Hepatocyte (in vitro differentiated cells): ENCODE measurements around the gene WDPCP.

ENCODE experiments used
- EZH2phosphoT487 ChIP-seq: fragments of 200-600 bp; sonication (generic); IDR thresholded peaks from one replicate; pipeline ENCODE4 v1.6.1; 2018; ENCODE audit warnings: antibody characterized with exemption, mild to moderate bottlenecking, low read depth, moderate library complexity; ENCODE audit not compliant: unreplicated experiment, severe bottlenecking
- TF ChIP-seq, protein P1 (sequence below): fragments of 200-600 bp; sonication (generic); IDR thresholded peaks from 2 replicates; pipeline ENCODE4 v1.5.1; 2016; ENCODE audit warnings: antibody characterized with exemption, mild to moderate bottlenecking; ENCODE audit not compliant: poor library complexity

DNA sequence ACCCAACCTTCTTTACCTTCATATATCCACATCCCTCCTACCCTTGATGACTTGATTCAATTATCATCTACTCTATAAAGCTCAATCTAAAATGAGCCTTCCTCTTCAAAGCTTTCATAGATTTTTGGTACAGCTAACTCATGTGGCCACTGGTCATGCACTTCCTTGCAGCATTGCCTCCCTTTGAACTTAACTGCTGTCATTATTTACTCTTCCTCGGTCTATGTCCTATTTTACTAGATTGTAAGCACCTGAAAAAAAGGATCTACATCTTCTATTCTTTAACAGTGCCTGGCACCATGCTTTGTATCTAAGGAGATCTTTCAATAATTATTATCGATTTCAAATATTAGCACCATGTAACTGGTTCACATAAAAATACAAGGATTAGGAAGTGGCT, 31.1 kb upstream of the WDPCP start:
- TF ChIP-seq EZH2phosphoT487, result no peak
- TF ChIP-seq, protein P1, sequence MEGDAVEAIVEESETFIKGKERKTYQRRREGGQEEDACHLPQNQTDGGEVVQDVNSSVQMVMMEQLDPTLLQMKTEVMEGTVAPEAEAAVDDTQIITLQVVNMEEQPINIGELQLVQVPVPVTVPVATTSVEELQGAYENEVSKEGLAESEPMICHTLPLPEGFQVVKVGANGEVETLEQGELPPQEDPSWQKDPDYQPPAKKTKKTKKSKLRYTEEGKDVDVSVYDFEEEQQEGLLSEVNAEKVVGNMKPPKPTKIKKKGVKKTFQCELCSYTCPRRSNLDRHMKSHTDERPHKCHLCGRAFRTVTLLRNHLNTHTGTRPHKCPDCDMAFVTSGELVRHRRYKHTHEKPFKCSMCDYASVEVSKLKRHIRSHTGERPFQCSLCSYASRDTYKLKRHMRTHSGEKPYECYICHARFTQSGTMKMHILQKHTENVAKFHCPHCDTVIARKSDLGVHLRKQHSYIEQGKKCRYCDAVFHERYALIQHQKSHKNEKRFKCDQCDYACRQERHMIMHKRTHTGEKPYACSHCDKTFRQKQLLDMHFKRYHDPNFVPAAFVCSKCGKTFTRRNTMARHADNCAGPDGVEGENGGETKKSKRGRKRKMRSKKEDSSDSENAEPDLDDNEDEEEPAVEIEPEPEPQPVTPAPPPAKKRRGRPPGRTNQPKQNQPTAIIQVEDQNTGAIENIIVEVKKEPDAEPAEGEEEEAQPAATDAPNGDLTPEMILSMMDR, result no peak
